PFSK-1 (cell line): Measurements from ENCODE around the gene PYGO2.

Experiments
- FOXP2 ChIP-seq: optimal IDR thresholded peaks from 2 replicates; pipeline ENCODE3; 2011; ENCODE audit warnings: borderline replicate concordance, control low read depth, inconsistent platforms; ENCODE audit not compliant: insufficient read depth; ENCODE audit errors: extremely low read length, extremely low read depth
- POLR2AphosphoS5 ChIP-seq: IDR thresholded peaks from 2 replicates; pipeline ENCODE4 v1.6.1; 2012; ENCODE audit warnings: low read depth, mild to moderate bottlenecking, control low read depth, low read length, moderate library complexity
- SIN3A ChIP-seq: IDR thresholded peaks from 2 replicates; pipeline ENCODE4 v1.6.1; 2012; ENCODE audit warnings: mild to moderate bottlenecking, low read length, moderate library complexity, borderline replicate concordance; ENCODE audit not compliant: insufficient read depth
- TAF1 ChIP-seq: IDR thresholded peaks from 2 replicates; pipeline ENCODE4 v1.6.1; 2012; ENCODE audit warnings: low read length, control low read depth, borderline replicate concordance; ENCODE audit not compliant: insufficient read depth
- TF ChIP-seq, protein P1 (sequence below), 2 experiments: IDR thresholded peaks; 2 replicates each; pipeline versions ENCODE4 v1.6.1 to v1.8.0; 2011 to 2012; ENCODE audit warnings: low read depth in 2 of 2, low read length in 2 of 2, control low read depth in 1 of 2, inconsistent platforms in 1 of 2, mild to moderate bottlenecking in 1 of 2, moderate library complexity in 1 of 2; ENCODE audit not compliant: insufficient read depth in 1 of 2

PYGO2 gene

DNA sequence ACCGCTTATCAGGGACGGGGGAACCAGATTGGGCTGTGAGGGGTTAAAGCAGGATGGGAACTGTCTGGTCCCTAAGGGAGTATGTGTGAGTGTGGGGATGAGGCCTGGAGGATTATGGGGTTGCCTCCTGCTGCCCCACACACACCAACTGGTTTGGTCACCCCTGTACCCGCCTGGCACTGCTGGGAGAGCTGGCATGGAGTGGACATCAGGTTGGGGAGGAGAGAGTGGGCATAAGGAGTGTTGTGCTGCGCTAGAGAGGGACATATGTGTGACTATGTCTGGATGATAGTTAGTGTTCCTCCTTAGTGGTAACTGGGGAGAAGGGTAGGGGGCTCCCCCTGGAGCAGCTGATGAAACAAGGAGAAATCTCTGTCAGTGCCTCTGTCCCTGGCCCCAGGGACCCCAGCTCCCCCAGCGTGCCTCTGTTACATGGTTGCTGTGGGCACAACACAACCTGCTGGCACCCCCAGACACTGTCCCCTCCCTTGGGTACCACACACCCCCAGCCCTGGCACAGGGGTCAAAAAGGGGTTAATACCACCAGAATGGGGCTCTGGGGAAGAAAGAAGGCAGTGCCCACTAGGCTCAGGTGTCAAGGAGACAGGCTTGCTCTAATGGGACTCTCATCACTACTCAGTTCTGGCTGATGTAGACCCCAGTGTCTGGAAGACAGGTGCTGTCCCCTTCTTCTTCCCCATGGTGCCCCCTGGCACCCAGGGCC, 42.9 kb upstream of the PYGO2 start:
- TF ChIP-seq, protein P1, sequence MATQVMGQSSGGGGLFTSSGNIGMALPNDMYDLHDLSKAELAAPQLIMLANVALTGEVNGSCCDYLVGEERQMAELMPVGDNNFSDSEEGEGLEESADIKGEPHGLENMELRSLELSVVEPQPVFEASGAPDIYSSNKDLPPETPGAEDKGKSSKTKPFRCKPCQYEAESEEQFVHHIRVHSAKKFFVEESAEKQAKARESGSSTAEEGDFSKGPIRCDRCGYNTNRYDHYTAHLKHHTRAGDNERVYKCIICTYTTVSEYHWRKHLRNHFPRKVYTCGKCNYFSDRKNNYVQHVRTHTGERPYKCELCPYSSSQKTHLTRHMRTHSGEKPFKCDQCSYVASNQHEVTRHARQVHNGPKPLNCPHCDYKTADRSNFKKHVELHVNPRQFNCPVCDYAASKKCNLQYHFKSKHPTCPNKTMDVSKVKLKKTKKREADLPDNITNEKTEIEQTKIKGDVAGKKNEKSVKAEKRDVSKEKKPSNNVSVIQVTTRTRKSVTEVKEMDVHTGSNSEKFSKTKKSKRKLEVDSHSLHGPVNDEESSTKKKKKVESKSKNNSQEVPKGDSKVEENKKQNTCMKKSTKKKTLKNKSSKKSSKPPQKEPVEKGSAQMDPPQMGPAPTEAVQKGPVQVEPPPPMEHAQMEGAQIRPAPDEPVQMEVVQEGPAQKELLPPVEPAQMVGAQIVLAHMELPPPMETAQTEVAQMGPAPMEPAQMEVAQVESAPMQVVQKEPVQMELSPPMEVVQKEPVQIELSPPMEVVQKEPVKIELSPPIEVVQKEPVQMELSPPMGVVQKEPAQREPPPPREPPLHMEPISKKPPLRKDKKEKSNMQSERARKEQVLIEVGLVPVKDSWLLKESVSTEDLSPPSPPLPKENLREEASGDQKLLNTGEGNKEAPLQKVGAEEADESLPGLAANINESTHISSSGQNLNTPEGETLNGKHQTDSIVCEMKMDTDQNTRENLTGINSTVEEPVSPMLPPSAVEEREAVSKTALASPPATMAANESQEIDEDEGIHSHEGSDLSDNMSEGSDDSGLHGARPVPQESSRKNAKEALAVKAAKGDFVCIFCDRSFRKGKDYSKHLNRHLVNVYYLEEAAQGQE (IDR thresholded peaks at IDR 0.05; ENCODE audit: insufficient read depth in 1 of 2, low read depth in 2 of 2, low read length in 2 of 2) = no peak
- TF ChIP-seq TAF1 (no peak), POLR2AphosphoS5 (no peak), SIN3A (no peak), FOXP2 (no peak)

DNA sequence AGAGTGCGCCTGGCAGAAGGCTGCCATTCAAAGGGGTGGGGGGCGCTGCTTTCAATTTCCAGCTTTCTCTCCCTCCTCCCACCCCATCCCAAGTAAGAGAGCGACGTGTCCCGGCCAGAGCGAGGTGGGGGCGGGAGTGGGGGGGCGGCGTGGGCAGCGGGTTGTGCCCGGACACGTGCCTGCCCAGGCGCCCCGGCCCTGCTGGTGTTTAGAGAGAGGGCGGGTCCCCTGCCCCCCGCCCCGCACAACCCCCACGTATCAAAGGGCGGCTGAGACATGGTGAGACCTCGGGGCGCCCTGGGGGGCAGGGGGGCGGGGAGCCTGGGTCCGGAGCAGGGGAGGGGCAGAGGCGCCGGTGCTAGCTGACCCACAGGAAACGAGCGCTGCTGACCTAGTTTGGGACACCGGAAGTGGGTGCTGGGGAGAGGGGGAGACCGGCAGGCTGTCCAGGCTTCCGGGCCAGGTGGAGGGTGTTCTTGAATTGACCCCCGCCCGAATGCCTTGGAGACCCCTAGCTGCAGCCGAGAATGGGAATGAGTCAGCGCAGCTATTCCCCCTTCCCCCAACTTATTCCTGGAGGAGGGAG, 42.3 kb upstream of the PYGO2 start:
- TF ChIP-seq FOXP2 = no peak
- TF ChIP-seq, protein P1 (IDR thresholded peaks at IDR 0.05; ENCODE audit: insufficient read depth in 1 of 2, low read depth in 2 of 2, low read length in 2 of 2) = 0 out of 4 replicates have a peak, but pooled peaks of 1 of the 2 experiments have one; percentile 6

DNA sequence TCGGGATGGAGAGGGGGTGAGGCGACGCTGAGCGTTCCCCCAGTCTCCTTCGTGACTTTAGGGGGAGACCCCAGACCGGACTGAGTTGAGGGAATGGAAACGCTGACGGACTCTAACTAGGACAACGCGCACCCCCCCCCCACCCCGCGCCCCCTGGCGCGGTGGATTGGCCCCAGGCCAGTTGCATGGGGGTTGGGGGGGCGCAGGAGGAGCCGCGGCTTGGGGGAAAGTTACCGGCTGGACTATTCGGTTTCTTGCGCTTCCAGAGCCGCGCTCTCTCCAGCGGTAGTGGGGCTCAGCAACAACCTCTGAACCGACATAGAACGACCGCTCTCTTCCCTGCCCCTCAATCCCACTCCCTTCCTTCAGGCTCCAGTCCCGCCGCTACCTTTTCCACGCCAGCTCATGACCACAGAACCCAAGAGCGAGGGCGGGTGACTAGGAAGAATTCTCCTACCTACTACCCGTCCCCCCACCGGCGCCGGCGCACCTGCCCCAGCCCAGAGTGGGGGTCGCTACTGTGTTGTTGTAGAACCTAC, 41.7 kb upstream of the PYGO2 start:
- TF ChIP-seq, protein P1 (IDR thresholded peaks at IDR 0.05; ENCODE audit: insufficient read depth in 1 of 2, low read depth in 2 of 2, low read length in 2 of 2) = no peak
- TF ChIP-seq SIN3A (no peak), FOXP2 (no peak), TAF1 (no peak), POLR2AphosphoS5 (no peak)

DNA sequence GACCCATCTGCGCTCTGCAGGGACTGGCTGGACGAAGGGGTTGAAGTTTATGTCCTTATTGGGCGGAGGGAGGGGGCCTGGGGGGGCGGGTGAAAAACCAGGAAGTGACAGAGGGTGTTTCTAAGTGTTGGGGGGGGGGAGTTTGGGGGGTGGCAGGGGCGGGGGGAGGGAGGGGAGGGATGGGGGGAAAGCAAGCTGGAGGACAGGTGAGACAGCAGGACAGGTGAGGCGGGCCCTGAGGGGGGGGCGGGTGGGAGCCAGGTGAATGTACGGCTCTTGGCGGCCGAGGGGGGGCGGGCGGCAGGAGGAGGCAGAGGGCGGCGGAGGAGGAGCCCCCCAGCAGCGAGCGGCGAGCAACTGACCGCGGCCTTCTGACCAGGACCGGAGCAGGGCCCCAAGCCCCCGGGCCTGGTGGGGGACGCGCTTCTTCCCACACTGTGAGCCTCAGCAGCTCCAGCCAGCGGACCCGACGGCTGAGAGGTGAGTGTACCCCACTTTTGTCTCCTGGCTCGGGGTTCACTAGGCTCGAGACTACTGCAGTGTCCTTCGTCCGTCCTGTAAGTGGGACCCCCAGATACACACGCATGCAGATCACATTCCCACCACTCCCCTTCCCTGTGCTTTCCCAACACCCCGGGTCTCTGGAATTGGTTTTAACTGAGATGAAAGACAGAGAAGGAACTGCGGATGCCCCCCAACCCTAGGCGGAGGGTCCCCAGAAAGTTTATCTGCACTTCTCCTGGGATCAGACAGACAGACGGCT, 41.1 kb upstream of the PYGO2 start, which contains the start of gene ZBTB7B:
ZBTB7B (plus strand) TSS at position 339 of the 763 bp plus-strand sequence. CDS start 11,859 bp downstream, outside the sequence.
- no peak for TF ChIP-seq SIN3A
- TF ChIP-seq, protein P1 (IDR thresholded peaks at IDR 0.05; ENCODE audit: insufficient read depth in 1 of 2, low read depth in 2 of 2, low read length in 2 of 2) = no peak
- TF ChIP-seq POLR2AphosphoS5 = no peak
